HG02840 (cell line): ENCODE measurements around the gene DOK4.
"Not testable (repeated sequence)": the region's sequence is repeated elsewhere in the genome, so short reads cannot be mapped to it uniquely, and the experiment has no call there.

Experiments used
- ATAC-seq: cut with Tn5 transposase; IDR thresholded peaks from one replicate; pipeline ENCODE4 v1.9.1; 2021; ENCODE audit warnings: mild to moderate bottlenecking, moderate library complexity, moderate number of reproducible peaks; ENCODE audit not compliant: unreplicated experiment, low FRiP score

The DOK4 gene

GRCh38 chr16:57503366-57503765 lies 17.1 kb upstream of the DOK4 start:
- ATAC-seq, result no peak

GRCh38 chr16:57502048-57502775 lies 15.9 kb upstream of the DOK4 start:
- ATAC-seq, result no peak

- no peak for ATAC-seq
Observed at GRCh38 chr16:57501492-57501891, 15.2 kb upstream of the DOK4 start.

GRCh38 chr16:57500578-57501111 lies 14.4 kb upstream of the DOK4 start:
- no peak for ATAC-seq

- not testable (repeated sequence) for ATAC-seq
Observed at GRCh38 chr16:57499941-57500340, 13.6 kb upstream of the DOK4 start.

- ATAC-seq, result no peak
Observed at GRCh38 chr16:57498031-57498430, 11.7 kb upstream of the DOK4 start.

- no peak for ATAC-seq
Observed at GRCh38 chr16:57497121-57497520, 10.8 kb upstream of the DOK4 start.

- no peak for ATAC-seq
Observed at GRCh38 chr16:57493767-57494166, 7.5 kb upstream of the DOK4 start.

GRCh38 chr16:57489229-57489628 lies 2.9 kb upstream of the DOK4 start:
- no peak for ATAC-seq

GRCh38 chr16:57486858-57487834 lies 853 bp upstream of the DOK4 start:
- no peak for ATAC-seq

- ATAC-seq, result no peak
Observed at GRCh38 chr16:57485091-57485915, 990 bp downstream of the DOK4 start.

GRCh38 chr16:57484515-57485005 lies 1.7 kb downstream of the DOK4 start:
- no peak for ATAC-seq

- ATAC-seq, result no peak
Observed at GRCh38 chr16:57483725-57484514, 2.4 kb downstream of the DOK4 start.

GRCh38 chr16:57482845-57483545 lies 3.3 kb downstream of the DOK4 start:
- no peak for ATAC-seq

GRCh38 chr16:57481421-57481820 lies 4.9 kb downstream of the DOK4 start:
- no peak for ATAC-seq

GRCh38 chr16:57480754-57481230 lies 5.5 kb downstream of the DOK4 start:
- no peak for ATAC-seq

- ATAC-seq, result no peak
Observed at GRCh38 chr16:57479976-57480753, 6.1 kb downstream of the DOK4 start.
